H1 (cell line): ENCODE results near the gene ADIPOR2. TPM values are rescaled to one million over a fixed set of nuclear protein-coding genes. Genes with fewer than 3 reads are reported as not detected.

Experiments
- HDAC6 ChIP-seq: IDR thresholded peaks from one replicate; pipeline ENCODE4 v1.7.1; 2012; ENCODE audit warnings: low read depth, mild to moderate bottlenecking, inconsistent platforms, low read length, moderate library complexity
- SAP30 ChIP-seq: fragments of 300-600 bp; sonication (generic); IDR thresholded peaks from 2 replicates; pipeline ENCODE4 v1.7.1; 2012; ENCODE audit warnings: low read length, moderate library complexity, mild to moderate bottlenecking, inconsistent platforms; ENCODE audit not compliant: insufficient read depth, insufficient replicate concordance
- polyA plus RNA-seq, 7 experiments: library from polyadenylated mRNA; depleted of rRNA in 3 of 7; stranded (reverse) in 5 of 7; unstranded in 2 of 7; fragments of >200 nt in 5 of 7; fragments of 200-250 nt in 2 of 7; gene quantifications; 1 replicate in 5 of 7; 2 replicates in 1 of 7; 4 replicates in 1 of 7; pipeline versions ENCODE4 v1.2.1 to v1.2.3, GENCODE V29; 2011 to 2013; ENCODE audit warnings: missing spikeins in 2 of 7, mixed read lengths in 2 of 7
- total RNA-seq: library from RNA; stranded (reverse); fragmentation: NEBNext Ultra II Directional; extraction: Animal tissue kit (Norgen Biotek cat#: 25700); gene quantifications from 2 replicates; pipeline ENCODE4 v1.2.1, GENCODE V29; 2021

The ADIPOR2 gene
- total and polyA plus RNA-seq, 2 of the 8 experiments (the other 6 are each of a cell fraction or from before 2014, with no cell fraction given): 17.5 to 50.8 TPM

DNA sequence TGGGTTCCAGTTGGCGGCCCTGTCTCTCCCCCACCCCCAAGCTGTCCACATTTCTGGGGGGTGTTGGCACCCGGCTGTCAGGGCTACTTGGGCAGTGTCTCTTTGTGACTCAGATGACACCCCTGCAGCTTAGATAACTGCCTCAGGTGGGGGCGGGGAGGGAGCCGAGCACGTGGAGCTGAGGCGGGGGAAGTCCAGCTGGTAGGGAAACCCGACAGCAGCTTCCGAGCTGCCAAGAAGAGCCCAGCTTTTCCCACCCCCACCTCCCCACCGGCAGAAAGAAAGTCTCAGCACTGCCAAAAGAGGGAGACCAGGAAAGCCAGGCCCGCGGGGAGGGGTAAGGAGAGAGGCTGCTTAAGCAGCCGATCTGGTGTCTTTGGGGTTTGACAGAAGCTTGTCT is 130.9 kb downstream of the ADIPOR2 start (continued):
- TF ChIP-seq SAP30 (no peak), HDAC6 (no peak)
